OCI-M2 (cell line): ENCODE results near the gene ZFHX3.
"Not testable (repeated sequence)": the region's sequence is repeated elsewhere in the genome, so short reads cannot be mapped to it uniquely, and the experiment has no call there.

ENCODE experiments used
- DNase-seq: peaks from one replicate; lab custom pipeline; 2025; ENCODE audit not compliant: unreplicated experiment; lab: John Stamatoyannopoulos, UW

The ZFHX3 gene, protein sequence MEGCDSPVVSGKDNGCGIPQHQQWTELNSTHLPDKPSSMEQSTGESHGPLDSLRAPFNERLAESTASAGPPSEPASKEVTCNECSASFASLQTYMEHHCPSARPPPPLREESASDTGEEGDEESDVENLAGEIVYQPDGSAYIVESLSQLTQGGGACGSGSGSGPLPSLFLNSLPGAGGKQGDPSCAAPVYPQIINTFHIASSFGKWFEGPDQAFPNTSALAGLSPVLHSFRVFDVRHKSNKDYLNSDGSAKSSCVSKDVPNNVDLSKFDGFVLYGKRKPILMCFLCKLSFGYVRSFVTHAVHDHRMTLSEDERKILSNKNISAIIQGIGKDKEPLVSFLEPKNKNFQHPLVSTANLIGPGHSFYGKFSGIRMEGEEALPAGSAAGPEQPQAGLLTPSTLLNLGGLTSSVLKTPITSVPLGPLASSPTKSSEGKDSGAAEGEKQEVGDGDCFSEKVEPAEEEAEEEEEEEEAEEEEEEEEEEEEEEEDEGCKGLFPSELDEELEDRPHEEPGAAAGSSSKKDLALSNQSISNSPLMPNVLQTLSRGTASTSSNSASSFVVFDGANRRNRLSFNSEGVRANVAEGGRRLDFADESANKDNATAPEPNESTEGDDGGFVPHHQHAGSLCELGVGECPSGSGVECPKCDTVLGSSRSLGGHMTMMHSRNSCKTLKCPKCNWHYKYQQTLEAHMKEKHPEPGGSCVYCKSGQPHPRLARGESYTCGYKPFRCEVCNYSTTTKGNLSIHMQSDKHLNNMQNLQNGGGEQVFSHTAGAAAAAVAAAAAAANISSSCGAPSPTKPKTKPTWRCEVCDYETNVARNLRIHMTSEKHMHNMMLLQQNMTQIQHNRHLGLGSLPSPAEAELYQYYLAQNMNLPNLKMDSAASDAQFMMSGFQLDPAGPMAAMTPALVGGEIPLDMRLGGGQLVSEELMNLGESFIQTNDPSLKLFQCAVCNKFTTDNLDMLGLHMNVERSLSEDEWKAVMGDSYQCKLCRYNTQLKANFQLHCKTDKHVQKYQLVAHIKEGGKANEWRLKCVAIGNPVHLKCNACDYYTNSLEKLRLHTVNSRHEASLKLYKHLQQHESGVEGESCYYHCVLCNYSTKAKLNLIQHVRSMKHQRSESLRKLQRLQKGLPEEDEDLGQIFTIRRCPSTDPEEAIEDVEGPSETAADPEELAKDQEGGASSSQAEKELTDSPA (N-terminal part only)

DNA sequence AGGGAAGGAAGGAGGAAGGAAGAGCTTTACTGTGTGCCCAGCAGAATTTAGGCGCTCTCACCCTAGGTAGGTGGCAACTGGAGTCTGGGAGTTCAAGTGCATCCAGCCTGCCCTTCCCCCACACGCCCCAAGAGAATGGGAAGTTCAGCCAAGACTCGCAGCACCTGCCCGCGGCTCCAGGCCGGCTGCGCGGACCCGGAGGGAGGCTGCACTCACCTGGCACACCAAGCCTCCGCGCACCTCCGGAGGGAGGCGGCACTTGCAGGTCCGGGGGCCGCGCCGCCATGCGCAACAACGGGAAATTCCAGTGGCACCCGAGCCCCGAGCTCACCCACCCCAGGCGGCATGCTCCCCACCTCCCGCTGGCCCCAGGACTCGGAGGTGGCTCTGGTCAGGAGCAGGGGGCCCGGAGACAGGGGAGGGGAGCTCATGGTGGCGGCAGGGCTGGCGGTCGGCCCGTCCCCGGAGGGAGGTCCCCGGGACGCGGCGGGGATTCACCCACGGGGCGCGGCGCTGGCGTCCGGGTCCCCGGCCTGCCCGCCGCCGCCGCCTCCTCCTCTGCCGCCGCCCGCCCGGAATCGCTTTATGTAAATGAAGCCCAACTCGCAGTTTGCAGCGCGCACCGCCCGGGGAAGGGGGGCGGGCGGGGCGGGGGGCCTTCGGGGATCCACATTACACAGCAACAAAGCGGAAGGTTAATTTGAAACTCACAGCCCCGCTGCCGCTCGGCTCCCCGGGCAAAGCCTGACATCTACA, at the start of gene ZFHX3:
Gene ZFHX3 (minus strand): TSS at position 593 of the 756 bp plus-strand sequence. CDS start 87,983 bp downstream, outside the sequence.
- DNase-seq = no peak

DNA sequence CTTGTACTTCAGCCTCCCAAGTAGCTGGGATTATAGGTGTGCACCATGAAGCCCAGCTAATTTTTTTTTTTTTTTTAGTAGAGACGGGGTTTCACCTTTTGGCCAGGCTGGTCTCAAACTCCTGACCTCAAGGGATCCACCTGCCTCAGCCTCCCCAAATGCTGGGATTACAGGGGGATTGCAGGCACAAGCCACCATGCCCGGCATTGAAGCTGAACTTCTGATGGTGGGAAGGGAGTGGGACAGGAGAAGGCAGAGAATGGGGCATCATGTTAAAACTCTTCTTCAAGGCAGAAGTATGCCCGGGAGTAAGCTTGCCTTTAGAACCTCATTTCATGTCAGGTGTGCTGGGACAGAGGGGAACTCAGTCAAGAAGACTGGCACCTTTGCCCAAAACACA, 48.6 kb upstream of the ZFHX3 start:
- no peak for DNase-seq

DNA sequence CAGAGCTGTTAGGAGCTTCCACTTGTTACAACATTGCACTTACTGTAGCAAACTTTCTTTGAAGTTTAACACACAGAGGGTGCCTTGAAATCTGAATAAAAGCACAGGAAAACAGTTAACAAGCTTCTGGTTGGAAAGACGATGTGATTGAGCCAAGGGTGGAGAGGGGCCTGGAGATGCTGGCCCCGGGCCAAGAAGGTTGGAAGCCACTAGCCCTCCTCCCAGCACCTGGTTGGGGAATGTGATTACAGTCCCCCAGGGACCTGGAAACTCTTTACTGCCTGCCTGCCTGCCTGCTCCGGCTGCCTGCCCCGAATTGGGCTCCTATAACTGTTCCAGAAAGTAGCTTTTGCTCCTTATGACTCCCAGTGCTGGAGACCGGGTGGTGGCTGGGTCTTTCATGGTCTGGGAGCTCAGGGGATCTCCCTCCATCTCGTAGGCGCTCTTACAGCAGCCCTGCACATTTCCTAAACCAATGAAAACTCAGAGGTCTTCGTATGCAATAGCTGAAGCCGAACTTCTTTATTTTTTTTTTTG, 48.0 kb upstream of the ZFHX3 start:
- no peak for DNase-seq

DNA sequence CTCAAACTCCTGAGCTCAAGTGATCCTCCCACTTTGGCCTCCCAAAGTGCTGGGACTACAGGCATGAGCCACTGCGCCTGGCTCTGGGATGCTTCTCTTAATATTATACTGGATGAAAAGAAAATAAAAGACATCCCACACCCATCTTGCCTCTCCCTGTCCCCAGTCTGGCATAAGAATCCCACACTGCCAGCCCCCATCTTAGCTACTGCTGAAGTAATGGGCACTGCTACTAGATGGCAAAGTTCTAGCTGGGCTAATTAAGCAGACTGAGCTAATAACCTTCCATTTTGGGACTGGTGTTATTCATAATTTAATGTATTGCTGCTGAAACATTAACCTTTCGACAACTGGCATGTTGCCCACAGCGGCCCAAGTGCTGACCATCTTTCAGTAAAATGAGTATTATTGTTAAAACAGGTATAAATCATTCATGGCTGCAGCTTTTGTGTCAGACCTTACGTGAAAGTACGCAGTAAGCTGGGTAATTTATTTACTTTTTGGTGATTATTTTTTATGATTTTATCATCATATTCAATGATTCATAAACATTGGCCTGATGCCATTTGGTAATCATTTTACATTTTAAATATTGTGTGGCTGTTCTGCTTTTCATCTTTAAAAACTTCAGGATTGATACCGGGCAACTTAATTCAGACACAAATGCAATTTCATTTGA, 47.4 kb upstream of the ZFHX3 start:
- no peak for DNase-seq

DNA sequence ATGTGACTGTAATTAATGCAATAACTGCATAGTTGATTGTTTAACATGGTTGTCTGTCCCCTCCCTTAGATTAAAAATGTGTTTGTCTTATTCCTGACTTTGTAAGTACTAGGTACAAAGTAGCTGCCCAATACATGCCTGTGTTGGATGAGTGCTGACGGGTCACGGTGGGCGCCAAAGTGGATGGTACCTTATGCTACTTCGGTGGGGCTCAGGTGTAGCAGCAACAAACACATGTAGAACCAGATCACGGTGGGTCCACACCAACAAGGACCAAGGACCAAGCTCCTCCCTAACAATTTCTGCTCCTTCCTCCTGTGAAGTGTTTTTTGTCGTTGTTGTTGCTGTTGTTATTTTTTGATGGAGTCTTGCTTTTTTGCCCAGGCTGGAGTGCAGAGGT, 46.4 kb upstream of the ZFHX3 start:
- DNase-seq = no peak

DNA sequence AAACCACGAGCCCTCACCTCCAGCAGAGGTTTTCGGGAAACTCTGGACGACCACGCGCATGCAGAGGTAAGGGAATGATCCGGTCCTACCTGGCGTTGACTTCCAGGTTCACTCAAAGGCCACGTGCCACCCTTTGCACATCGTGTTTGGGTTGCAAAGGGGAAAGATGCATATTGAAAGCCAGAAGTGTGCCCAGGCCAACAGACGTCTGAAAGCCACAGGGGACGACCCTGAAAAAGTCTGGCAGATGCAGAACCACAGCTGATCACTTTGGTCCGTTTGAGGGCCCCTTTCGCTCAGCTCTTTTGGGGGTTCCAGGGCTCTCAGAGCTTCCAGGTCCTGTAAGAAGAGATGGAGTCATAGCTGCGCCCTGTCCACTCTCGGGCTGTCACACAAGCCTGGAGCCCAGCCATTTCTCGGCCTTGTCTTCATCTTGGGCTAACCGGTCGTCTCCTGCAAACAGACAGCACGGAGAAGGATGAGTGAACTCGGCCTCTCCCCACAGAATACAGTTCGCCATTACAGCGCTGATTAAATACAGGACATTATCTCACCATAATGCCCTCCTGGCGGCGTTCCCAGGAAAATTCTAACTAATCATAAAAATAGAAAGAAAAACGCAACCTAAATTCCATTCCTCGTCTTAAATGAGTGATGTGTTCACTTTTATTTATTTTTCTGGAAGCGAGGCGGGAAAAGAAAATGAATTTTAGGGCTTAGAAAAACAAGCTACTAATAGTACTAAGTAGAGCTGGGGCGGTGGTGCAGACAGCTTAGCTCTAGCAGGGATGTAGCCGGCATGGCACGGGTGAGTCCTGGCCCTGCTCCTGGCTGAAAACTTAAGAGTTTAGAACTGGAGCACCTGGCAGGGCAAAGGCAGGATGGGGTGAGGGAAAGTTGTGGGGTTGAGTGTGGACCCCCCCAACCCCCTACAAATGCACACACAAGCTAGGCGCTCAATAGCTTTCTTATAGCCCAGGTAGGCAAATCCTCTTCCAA, 45.5 kb upstream of the ZFHX3 start:
- no peak for DNase-seq

DNA sequence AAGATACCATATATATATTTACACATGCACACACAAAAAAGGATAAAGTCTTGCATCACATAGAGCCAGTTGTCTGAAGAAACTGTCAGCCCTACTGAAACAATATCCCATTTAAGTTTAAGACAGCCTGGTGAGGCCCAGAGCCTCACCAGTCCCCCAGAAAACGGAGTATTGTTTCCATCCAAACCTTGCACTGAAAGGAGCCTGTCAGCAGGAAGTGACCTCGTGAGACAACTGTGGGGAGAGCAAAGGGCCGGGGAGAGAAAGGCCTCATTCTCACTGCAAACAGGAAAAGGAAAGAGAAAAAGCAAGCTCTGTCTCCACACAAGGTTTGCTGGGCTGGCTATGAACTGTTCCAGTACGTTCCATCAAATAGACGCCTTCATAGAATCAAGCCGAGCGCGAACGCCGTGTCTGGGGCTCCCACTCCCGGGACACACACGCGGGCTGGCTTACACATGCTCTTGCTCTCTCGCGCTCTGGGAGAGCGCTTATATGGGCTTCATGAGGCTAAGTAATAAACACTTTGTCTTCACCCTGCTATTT, 44.4 kb upstream of the ZFHX3 start:
- no peak for DNase-seq

DNA sequence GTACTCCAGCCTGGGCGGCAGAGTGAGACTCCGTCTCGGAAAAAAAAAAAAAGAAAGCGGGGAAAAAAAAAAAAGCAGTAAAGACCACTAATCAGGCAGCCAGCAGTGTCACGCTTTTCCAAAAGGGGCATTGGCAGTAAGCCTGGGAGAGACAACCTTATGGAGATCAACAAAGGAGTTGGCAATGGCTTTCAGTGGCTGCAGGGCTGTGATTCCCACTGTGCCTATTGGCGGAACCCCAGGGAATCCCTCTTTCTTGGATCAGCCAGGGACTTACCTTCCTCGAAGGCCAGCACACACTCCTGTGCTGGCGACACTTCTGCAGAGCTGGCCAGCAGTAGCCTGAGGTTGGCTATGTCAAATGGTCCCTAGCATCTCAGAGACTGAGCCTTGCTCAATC, 43.2 kb upstream of the ZFHX3 start:
- DNase-seq = no peak

DNA sequence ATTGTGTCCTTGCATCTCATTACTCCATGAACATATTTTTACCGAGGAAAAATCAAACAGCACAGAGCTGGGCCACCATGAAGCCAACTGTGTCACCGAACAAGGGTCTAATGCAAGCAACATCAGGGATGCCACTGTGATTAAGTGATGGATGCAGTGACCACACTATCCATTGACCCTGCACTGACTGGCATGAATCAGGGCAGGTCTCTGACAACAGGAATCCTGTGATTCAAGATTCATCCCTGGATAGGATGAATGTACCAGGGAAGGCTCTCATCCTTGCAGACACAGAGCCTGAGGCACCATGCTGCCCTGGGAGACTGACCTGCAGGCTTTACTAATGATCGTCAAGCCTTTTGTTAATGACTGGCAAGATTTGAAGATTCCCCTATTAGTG, 41.5 kb upstream of the ZFHX3 start:
- DNase-seq = no peak

DNA sequence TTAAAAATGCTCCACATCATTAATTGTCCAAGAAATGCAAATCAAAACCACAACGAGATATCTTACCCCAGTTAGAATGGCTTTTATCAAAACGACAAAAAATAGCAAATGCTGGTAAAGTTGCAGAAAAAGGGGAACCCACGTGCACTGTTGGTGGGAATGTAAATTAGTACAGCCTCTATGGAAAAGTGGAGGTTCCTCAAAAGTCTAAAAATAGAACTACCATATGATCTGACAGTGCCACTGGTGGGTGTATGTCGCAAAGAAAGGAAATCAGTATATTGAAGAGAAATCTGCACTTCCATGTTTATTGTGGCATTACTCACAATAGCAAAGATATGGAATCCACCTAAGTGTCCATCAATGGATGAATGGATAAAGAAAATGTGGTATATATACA, 38.2 kb upstream of the ZFHX3 start:
- no peak for DNase-seq

DNA sequence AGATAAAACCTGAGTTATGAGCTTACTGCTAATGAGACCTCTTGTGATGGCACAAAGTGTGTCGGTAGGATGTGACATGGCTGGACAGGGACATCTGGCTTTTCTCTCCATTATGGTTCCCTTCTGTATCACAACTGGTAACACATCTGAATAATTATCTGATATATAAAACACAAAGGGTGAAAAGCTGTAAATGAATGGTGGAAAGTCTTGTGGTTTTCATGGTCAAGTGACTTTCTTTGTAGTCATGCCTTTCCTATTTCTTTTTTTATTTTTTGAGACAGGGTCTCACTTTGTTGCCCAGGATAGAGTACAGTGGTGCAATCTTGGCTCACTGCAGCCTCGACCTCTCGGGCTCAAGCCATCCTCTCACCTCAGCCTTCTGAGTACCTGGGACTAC, 35.3 kb upstream of the ZFHX3 start:
- DNase-seq = no peak

DNA sequence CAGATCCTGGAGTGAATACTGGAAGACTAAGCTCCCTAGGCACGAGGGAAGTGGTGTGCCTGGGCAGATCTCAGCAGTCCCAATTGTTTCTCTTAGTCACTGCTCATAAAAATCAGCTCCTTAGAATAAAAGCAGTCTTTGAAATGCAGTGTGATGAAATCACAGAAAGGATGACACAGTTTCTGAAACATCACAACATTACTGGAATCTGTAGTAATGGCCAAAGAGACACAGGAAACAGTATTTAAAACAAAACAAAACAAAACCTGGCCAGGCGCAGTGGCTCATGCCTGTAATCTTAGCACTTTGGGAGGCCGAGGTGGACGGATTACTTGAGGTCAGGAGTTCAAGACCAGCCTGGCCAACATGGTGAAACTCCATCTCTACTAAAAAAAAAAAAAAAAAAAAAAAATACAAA, 34.7 kb upstream of the ZFHX3 start:
- DNase-seq = not testable (repeated sequence)

DNA sequence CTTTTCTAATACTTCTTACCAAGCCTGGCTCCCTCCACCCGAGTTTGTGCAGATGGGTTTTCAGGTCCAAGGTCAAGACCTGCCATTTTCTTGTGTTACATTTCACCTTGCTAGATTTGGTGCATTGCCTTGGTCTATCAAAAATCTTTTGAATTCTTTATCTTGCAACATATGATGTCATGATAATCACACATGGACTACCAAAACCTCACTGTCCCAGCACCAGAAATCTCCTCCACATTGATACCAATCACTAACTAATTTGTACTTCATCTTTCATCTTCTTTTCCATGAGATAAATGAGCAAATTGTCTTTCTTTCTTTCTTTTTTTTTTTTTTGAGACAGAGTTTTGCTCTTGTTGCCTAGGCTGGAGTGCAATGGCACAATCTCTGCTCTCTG, 33.0 kb upstream of the ZFHX3 start:
- DNase-seq = no peak

DNA sequence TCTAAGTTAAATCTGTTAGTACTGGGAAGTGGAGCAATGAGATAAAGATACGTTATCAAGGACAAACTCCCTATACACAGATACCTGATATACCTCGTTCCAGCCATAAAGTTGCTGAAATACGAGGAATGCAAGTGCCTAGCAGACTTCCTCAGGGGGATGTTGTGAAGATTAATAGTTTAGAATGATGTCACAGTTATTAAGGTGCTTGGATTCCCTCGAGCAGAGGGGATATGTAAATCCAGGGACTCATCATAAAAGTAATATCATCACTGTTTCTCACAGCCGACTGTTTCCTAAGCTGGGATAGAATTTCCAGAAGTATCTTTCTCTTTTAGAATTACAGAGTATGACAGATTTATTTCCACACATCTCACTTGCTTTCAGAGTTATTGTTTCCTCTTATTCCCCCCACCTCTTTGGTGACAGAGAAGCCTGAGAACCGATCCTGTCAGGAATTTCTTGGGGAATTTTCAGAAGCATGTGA, 28.4 kb upstream of the ZFHX3 start:
- DNase-seq = no peak

DNA sequence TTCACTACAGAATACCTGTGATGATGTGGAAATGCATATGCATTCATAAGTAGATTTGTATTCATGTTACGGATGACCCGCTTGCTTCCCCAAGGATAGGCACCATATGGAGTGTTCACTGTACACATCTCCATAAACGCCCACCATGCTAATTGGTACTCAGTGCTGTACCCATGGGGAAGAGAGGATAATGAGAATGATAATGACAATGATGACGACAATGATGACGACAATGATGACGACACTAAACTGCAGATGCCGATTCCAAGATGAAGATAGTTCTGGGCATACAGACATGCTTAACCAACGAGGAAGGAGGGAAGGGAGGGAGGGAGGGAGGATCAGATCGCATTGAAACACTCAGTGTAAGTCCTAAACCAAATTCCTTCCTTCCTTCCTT, 26.5 kb upstream of the ZFHX3 start:
- no peak for DNase-seq

DNA sequence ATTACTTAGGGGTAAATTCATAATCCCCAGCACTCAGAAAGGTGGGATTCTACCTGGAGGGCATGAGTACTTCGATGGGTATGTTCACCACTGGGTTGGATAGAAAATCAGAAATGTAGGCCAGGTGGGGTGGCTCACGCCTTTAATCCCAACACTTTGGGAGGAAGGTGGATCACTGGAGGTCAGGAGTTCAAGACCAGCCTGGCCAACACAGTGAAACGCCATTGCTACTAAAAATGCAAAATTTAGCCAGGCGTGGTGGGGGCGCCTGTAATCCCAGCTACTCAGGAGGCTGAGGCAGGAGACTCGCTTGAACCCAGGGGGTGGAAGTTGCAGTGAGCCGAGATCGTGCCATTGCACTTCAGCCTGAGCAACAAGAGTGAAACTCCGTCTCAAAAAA, 24.1 kb upstream of the ZFHX3 start:
- not testable (repeated sequence) for DNase-seq

DNA sequence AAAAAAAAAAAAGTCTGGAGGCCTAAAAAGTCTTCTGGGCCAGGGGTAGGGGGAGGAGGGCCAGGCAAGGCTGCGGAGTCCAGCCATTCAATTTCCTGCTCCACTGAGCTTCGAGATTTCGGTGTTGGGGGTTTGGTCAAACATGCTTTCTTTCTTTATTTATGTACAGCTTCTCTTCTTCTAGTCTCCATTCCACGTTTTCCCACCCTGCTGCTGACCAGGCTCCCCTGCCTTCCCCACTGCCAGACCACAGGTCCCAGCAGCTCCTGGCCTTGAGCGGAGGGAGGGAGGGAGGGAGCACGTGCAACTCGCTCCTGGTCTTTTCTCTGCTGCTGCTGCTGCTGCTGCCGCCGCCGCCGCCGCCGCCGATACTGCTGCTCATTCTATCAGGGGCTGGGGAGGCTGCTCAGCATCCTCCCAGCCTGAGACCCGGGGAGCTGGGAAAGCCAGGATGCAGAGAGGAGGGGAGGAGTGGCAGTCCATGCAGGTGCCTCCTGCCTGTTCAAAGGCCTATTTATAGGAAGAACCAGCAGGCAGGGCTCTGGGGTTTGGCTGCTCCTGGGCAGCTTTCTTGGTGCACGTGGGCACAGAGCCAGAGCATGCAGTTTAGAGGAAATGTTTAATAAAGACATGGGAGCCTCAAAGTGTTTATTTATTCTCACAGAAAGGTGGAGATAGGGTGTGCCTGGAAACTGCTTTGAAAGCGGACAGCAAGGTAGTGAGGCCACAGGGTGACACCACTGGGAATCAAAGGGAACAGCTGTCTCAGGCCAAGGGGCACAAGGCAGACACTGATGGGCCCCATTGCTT, 23.4 kb upstream of the ZFHX3 start:
- no peak for DNase-seq
